B cell (primary cell): ENCODE measurements around the gene DNM2.

Source experiments
- CTCF ChIP-seq: fragments of 200-600 bp; IDR thresholded peaks from one replicate; pipeline ENCODE4 v1.8.0; 2022; ENCODE audit warnings: antibody characterized with exemption, mild to moderate bottlenecking
- EZH2 ChIP-seq: IDR thresholded peaks from 2 replicates; pipeline ENCODE4 v1.6.1; 2012; ENCODE audit warnings: borderline replicate concordance, low read depth, mild to moderate bottlenecking, moderate library complexity, low read length; ENCODE audit not compliant: insufficient read depth, poor library complexity, severe bottlenecking

- no peak for TF ChIP-seq CTCF
- no peak for TF ChIP-seq EZH2
These were observed 66.4 kb downstream of the DNM2 start for GRCh38 chr19:10784257-10784656.
